ENCODE measurements around the gene ANKRD33B. TPM values are rescaled to one million over a fixed set of nuclear protein-coding genes. Genes with fewer than 3 reads are reported as not detected.
A peak's percentile ranks its signal among the peaks of the same experiment; 100 is the strongest.

The ANKRD33B gene
- total and polyA plus RNA-seq, 9 of the 15 experiments (the other 6 are each of a cell fraction or from before 2014, with no cell fraction given): 0.10 to 1.7 (median 0.40) TPM

- TF ChIP-seq NUFIP1 (IDR thresholded peaks at IDR 0.05; ENCODE audit: partially characterized antibody) (no peak), MXI1 (IDR thresholded peaks at IDR 0.05; ENCODE audit: low read depth, low read length) (no peak), NELFE (IDR thresholded peaks at IDR 0.05; ENCODE audit: insufficient read depth, insufficient read length) (no peak), SP2 (IDR thresholded peaks at IDR 0.05; ENCODE audit: extremely low read depth, low read depth, low read length, poor library complexity, severe bottlenecking) (no peak), MITF (IDR thresholded peaks at IDR 0.05) (no peak), MCM5 (IDR thresholded peaks at IDR 0.05; ENCODE audit: low read depth) (no peak), DACH1 (IDR thresholded peaks at IDR 0.05; ENCODE audit: partially characterized antibody) (no peak), CEBPZ (IDR thresholded peaks at IDR 0.05; ENCODE audit: borderline replicate concordance, low read depth, low read length) (no peak), ELF4 (CRISPR knock-in tag; IDR thresholded peaks at IDR 0.05) (no peak), ZNF778 (CRISPR knock-in tag; IDR thresholded peaks at IDR 0.05) (no peak), EGR1 (conservative IDR thresholded peaks at IDR 0.05) (no peak), ZNF445 (CRISPR knock-in tag; IDR thresholded peaks at IDR 0.05; ENCODE audit: low read depth) (no peak), MIER1 (IDR thresholded peaks at IDR 0.05; ENCODE audit: low read depth) (no peak), ZNF830 (CRISPR knock-in tag; IDR thresholded peaks at IDR 0.05) (no peak), FOXK1 (CRISPR knock-in tag; IDR thresholded peaks at IDR 0.05; ENCODE audit: borderline replicate concordance) (no peak), OTX1 (CRISPR knock-in tag; IDR thresholded peaks at IDR 0.05) (no peak), MCM7 (IDR thresholded peaks at IDR 0.05) (no peak), POLR2B (IDR thresholded peaks at IDR 0.05; ENCODE audit: low read depth, partially characterized antibody) (no peak), SP1 (CRISPR knock-in tag; IDR thresholded peaks at IDR 0.05) (no peak), TAF9B (IDR thresholded peaks at IDR 0.05; ENCODE audit: partially characterized antibody) (no peak), SIX5 (IDR thresholded peaks at IDR 0.05; ENCODE audit: borderline replicate concordance in 1 of 2, insufficient read depth in 1 of 2, low read depth in 1 of 2, low read length in 2 of 2) (no peak), HDAC3 (IDR thresholded peaks at IDR 0.05; ENCODE audit: borderline replicate concordance, partially characterized antibody) (no peak), RBM34 (IDR thresholded peaks at IDR 0.05; ENCODE audit: borderline replicate concordance, insufficient read depth, low read length) (no peak), NCOA4 (IDR thresholded peaks at IDR 0.05; ENCODE audit: partially characterized antibody) (no peak), NBN (IDR thresholded peaks at IDR 0.05; ENCODE audit: low read depth) (no peak), CHD4 (IDR thresholded peaks at IDR 0.05; ENCODE audit: insufficient read depth, insufficient replicate concordance, low read depth, low read length, poor library complexity, severe bottlenecking) (no peak), RBM25 (IDR thresholded peaks at IDR 0.05; ENCODE audit: low read depth, low read length, severe bottlenecking) (peak; percentile 11)
These were observed 24.4 kb downstream of the ANKRD33B start (continued) for GRCh38 chr5:10588109-10588775.

Data from K562 (cell line).